ENCODE data around the gene AGPAT2. TPM values are rescaled to one million over a fixed set of nuclear protein-coding genes. Genes with fewer than 3 reads are reported as not detected.

The AGPAT2 gene
- total and polyA plus RNA-seq, 8 donors = 24.9 to 170 (median 35.4) TPM

- no peaks in the 10 kb centered on the region for H3K9me3 ChIP-seq
- TF ChIP-seq CTCF (IDR thresholded peaks at IDR 0.05) = no peak
- no peaks in the 10 kb centered on the region for H3K36me3 ChIP-seq
- intact Hi-C loops (cut with DNase I) = loop anchor here in 1 of 2 donors (5.0 kb wide), 1 partner anchor 140 kb away; no protein-coding TSS in a partner anchor
- no peak for DNase-seq
- peaks cover 0 to 26% of the 10 kb centered on the region in 2 donors for H3K27me3 ChIP-seq
- no peak for ATAC-seq
- peaks cover 29 to 67% of the 10 kb centered on the region in 2 donors for H3K4me1 ChIP-seq
- H3K4me3 ChIP-seq = no peak overlapping the region
- no peak overlapping the region for H3K27ac ChIP-seq
These were observed 59.6 kb downstream of the AGPAT2 start for GRCh38 chr9:136627703-136628102.

GRCh38 chr9:136626740-136627642, 60.3 kb downstream of the AGPAT2 start:
- TF ChIP-seq CTCF (IDR thresholded peaks at IDR 0.05) = no peak
- no peaks in the 10 kb centered on the region for H3K9me3 ChIP-seq
- DNase-seq (peak in 2 of 4 donors; percentile 68 to 78), ATAC-seq (peak; percentile 26)
- peaks cover 29 to 73% of the 10 kb centered on the region in 2 donors for H3K4me1 ChIP-seq
- H3K4me3 ChIP-seq = no peak overlapping the region
- H3K27me3 ChIP-seq = peaks cover 0 to 26% of the 10 kb centered on the region in 2 donors
- intact Hi-C loops (cut with DNase I) = loop anchor here in 1 of 2 donors (5.0 kb wide), 1 partner anchor 140 kb away; no protein-coding TSS in a partner anchor
- H3K36me3 ChIP-seq = no peaks in the 10 kb centered on the region
- H3K27ac ChIP-seq = no peak overlapping the region

- DNase-seq = peak in 1 of 4 donors; percentile 66
- H3K27ac ChIP-seq = no peak overlapping the region
- intact Hi-C loops (cut with DNase I) = loop anchor here in 1 of 2 donors (5.0 kb wide), 1 partner anchor 139 kb away; no protein-coding TSS in a partner anchor
These were observed 61.1 kb downstream of the AGPAT2 start for GRCh38 chr9:136626066-136626725.

GRCh38 chr9:136625101-136626065, 61.9 kb downstream of the AGPAT2 start:
- peaks cover 0 to 22% of the 10 kb centered on the region in 2 donors for H3K27me3 ChIP-seq
- no peak overlapping the region for H3K27ac ChIP-seq
- no peaks in the 10 kb centered on the region for H3K36me3 ChIP-seq
- peak; percentile 29 to 31 for TF ChIP-seq CTCF (IDR thresholded peaks at IDR 0.05)
- H3K4me3 ChIP-seq = no peak overlapping the region
- peaks cover 29 to 77% of the 10 kb centered on the region in 2 donors for H3K4me1 ChIP-seq
- intact Hi-C loops (cut with DNase I) = loop anchor here in 1 of 2 donors (5.0 kb wide), 1 partner anchor 138 kb away; no protein-coding TSS in a partner anchor
- ATAC-seq (peak; percentile 70), DNase-seq (peak in 3 of 4 donors; percentile 72 to 90 (median 75))
- no peaks in the 10 kb centered on the region for H3K9me3 ChIP-seq

More at GRCh38 chr9:136626066-136626725, 61.1 kb downstream of the AGPAT2 start:
- peaks cover 29 to 77% of the 10 kb centered on the region in 2 donors for H3K4me1 ChIP-seq
- peaks cover 0 to 22% of the 10 kb centered on the region in 2 donors for H3K27me3 ChIP-seq
- no peak for ATAC-seq
- no peaks in the 10 kb centered on the region for H3K36me3 ChIP-seq
- no peaks in the 10 kb centered on the region for H3K9me3 ChIP-seq
- no peak for TF ChIP-seq CTCF (IDR thresholded peaks at IDR 0.05)
- H3K4me3 ChIP-seq = no peak overlapping the region

All from left lung (tissue), 10 donors.